Measurements from ENCODE around the gene RTN3.
A peak's percentile ranks its signal among the peaks of the same experiment; 100 is the strongest.
"Not testable (repeated sequence)": the region's sequence is repeated elsewhere in the genome, so short reads cannot be mapped to it uniquely, and the experiment has no call there.

RTN3 gene

GRCh38 chr11:63767565-63768236, 86.4 kb downstream of the RTN3 start:
- H3K4me3 ChIP-seq (ENCODE audit: low read depth, low read length), result peak overlapping the region; percentile 71

- peak within 1 kb of the TSS; percentile 71 for H3K4me3 ChIP-seq (ENCODE audit: low read depth, low read length)
Measured at GRCh38 chr11:63768237-63769041, 87.1 kb downstream of the RTN3 start, which contains the start of gene ZFTA. Gene ZFTA, minus strand, starts transcription at chr11:63768775. Its CDS starts 153 bp downstream, at chr11:63768622.

- H3K4me3 ChIP-seq (ENCODE audit: low read depth, low read length), result peak overlapping the region; percentile 71
Measured at GRCh38 chr11:63769042-63769713, 87.9 kb downstream of the RTN3 start.

- peak overlapping the region; percentile 71 for H3K4me3 ChIP-seq (ENCODE audit: low read depth, low read length)
Measured at GRCh38 chr11:63769714-63770455, 88.6 kb downstream of the RTN3 start.

GRCh38 chr11:63770763-63771162, 89.5 kb downstream of the RTN3 start:
- H3K4me3 ChIP-seq (ENCODE audit: low read depth, low read length), result no peak overlapping the region

- H3K4me3 ChIP-seq (ENCODE audit: low read depth, low read length), result not testable (repeated sequence)
Measured at GRCh38 chr11:63771741-63772318, 90.5 kb downstream of the RTN3 start.

GRCh38 chr11:63775191-63775590, 93.9 kb downstream of the RTN3 start:
- no peak overlapping the region for H3K4me3 ChIP-seq (ENCODE audit: low read depth, low read length)

- no peak overlapping the region for H3K4me3 ChIP-seq (ENCODE audit: low read depth, low read length)
Measured at GRCh38 chr11:63779039-63779438, 97.7 kb downstream of the RTN3 start.

GRCh38 chr11:63782749-63783148, 101.4 kb downstream of the RTN3 start:
- no peak overlapping the region for H3K4me3 ChIP-seq (ENCODE audit: low read depth, low read length)

GRCh38 chr11:63783925-63784592, 102.8 kb downstream of the RTN3 start:
- no peak overlapping the region for H3K4me3 ChIP-seq (ENCODE audit: low read depth, low read length)

- H3K4me3 ChIP-seq (ENCODE audit: low read depth, low read length), result no peak overlapping the region
Measured at GRCh38 chr11:63785823-63786222, 104.5 kb downstream of the RTN3 start.

- H3K4me3 ChIP-seq (ENCODE audit: low read depth, low read length), result no peak overlapping the region
Measured at GRCh38 chr11:63791495-63792167, 110.3 kb downstream of the RTN3 start.

- H3K4me3 ChIP-seq (ENCODE audit: low read depth, low read length), result no peak overlapping the region
Measured at GRCh38 chr11:63793161-63793560, 111.9 kb downstream of the RTN3 start.

GRCh38 chr11:63795066-63795465, 113.8 kb downstream of the RTN3 start:
- no peak overlapping the region for H3K4me3 ChIP-seq (ENCODE audit: low read depth, low read length)

GRCh38 chr11:63800921-63801320, 119.6 kb downstream of the RTN3 start:
- no peak overlapping the region for H3K4me3 ChIP-seq (ENCODE audit: low read depth, low read length)

GRCh38 chr11:63802637-63803414, 121.5 kb downstream of the RTN3 start:
- no peak overlapping the region for H3K4me3 ChIP-seq (ENCODE audit: low read depth, low read length)

GRCh38 chr11:63804259-63804658, 123.0 kb downstream of the RTN3 start:
- no peak overlapping the region for H3K4me3 ChIP-seq (ENCODE audit: low read depth, low read length)

GRCh38 chr11:63805844-63806415, 124.6 kb downstream of the RTN3 start:
- no peak overlapping the region for H3K4me3 ChIP-seq (ENCODE audit: low read depth, low read length)
